ENCODE data around the gene NEURL1. TPM values are rescaled to one million over a fixed set of nuclear protein-coding genes. Genes with fewer than 3 reads are reported as not detected.

The NEURL1 gene
- total RNA-seq, 3 donors from 2014 or later, result 15.9 to 68.7 (median 42.9) TPM

DNA sequence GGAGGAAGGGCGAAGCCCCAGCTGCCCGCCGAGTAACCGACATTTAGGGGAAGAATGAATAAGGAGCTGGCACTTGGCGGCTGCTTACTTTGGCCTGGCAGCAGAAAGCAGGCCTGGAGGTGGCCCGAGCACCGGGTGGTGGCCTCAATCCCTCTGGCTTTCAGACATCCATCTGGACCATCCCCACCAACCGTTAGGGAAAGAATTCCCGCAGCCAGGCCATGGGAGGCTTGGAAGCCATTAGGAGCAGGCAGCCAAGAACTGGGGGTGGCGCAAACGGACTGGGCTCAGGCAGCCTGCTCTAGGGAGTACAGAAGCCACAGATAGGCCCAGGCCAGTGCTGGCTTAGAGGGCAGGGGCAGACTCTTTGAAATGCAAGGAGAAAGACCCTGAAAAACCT, 132.7 kb downstream of the NEURL1 start:
- Histone ChIP-seq H3K36me3 (ENCODE audit: low read depth) (no peaks in the 10 kb centered on the region), H3K4me1 (ENCODE audit: low read depth) (no peaks in the 10 kb centered on the region), H3K9me3 (no peaks in the 10 kb centered on the region), H3K4me3 (no peak overlapping the region)
- intact Hi-C loops (cut with DNase I, micrococcal nuclease), result no loop called here
- DNase-seq, result no peak
- ATAC-seq, result no peak
- TF ChIP-seq, protein P1, sequence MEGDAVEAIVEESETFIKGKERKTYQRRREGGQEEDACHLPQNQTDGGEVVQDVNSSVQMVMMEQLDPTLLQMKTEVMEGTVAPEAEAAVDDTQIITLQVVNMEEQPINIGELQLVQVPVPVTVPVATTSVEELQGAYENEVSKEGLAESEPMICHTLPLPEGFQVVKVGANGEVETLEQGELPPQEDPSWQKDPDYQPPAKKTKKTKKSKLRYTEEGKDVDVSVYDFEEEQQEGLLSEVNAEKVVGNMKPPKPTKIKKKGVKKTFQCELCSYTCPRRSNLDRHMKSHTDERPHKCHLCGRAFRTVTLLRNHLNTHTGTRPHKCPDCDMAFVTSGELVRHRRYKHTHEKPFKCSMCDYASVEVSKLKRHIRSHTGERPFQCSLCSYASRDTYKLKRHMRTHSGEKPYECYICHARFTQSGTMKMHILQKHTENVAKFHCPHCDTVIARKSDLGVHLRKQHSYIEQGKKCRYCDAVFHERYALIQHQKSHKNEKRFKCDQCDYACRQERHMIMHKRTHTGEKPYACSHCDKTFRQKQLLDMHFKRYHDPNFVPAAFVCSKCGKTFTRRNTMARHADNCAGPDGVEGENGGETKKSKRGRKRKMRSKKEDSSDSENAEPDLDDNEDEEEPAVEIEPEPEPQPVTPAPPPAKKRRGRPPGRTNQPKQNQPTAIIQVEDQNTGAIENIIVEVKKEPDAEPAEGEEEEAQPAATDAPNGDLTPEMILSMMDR (IDR thresholded peaks at IDR 0.05), result no peak

DNA sequence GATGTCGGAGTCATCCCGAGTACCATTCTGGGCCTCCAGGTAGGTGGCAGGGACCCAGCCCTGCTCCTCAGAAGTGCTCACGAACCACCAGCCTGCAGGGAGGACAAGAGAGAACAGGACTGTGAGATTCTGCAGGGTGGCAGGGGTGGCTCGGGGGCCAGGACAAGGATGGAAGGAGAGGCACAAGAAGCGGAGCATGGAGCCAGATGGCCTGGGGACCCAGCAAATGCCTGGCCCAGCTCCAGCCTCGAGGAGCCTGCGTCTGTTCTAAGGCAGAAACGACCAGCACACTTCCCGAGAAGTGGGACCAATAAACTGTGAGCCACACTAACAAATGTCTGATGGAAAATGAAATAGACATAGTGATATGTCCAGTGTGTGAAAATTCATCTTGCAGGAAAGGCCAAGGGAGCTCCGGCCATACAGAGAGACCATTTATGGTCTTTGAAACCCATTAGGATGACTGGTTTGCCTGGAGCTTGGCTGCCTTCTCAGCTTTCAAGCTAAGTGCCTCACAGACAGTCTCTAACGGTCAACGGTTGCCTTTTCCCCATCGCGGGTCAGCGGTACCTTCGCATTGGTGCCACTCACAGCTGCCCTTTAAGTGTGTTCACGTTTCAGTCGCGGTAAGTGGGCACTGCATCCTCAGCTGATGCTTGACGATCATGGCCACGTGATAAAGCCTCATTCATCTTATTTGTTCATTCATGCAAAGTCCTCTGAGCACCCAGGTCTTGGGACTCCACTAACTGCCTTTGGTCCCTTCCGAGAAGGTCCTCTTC, 133.8 kb downstream of the NEURL1 start:
- intact Hi-C loops (cut with DNase I, micrococcal nuclease), result no loop called here
- Histone ChIP-seq H3K9me3 (no peaks in the 10 kb centered on the region), H3K4me1 (ENCODE audit: low read depth) (no peaks in the 10 kb centered on the region), H3K4me3 (no peak overlapping the region), H3K36me3 (ENCODE audit: low read depth) (no peaks in the 10 kb centered on the region)
- DNase-seq, result no peak
- ATAC-seq, result no peak
- TF ChIP-seq, protein P1 (IDR thresholded peaks at IDR 0.05), result no peak

DNA sequence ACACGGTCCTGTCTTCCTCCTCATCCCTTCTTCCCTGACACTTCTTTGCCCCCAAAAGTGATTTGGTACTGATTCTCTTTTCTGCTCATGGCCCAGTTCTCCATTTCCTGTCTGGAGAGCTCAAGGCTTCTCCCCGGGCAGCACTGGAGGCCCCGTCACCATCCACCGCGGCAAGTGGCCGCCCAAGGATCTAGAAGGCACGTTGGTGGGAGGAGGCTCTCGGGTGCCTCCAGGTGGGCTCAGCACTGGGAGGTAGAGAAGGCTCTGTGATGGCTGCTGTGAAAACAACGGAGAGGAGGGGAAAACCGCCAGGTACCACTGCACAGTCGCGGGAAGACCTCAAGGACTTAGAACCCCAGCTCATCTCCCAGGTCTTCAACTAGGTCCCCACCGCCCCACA, 134.4 kb downstream of the NEURL1 start:
- no peak for DNase-seq
- Histone ChIP-seq H3K9me3 (no peaks in the 10 kb centered on the region), H3K36me3 (ENCODE audit: low read depth) (no peaks in the 10 kb centered on the region), H3K4me3 (no peak overlapping the region), H3K4me1 (ENCODE audit: low read depth) (no peaks in the 10 kb centered on the region)
- TF ChIP-seq, protein P1 (IDR thresholded peaks at IDR 0.05), result no peak
- intact Hi-C loops (cut with DNase I, micrococcal nuclease), result no loop called here
- ATAC-seq, result no peak

DNA sequence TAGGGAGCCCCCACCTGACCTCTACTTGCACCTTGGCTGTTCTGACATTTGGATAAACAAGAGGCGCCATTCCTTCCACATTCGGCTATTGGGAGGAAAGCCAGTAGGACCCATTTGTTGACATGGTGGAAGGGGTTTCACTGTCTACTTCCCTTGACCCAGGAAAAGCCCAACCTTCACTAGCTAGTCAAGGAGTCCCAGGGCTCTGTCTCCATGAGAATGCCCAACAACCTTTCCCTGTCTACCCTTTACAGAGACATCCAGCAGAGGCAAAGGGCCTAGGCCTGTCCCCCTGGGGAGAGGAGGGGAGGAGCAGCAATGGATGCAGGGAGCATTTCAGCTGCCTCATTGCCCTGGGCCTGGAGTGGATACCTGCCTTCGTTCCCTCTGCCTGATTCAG, 136.1 kb downstream of the NEURL1 start:
- TF ChIP-seq, protein P1 (IDR thresholded peaks at IDR 0.05), result no peak
- ATAC-seq, result no peak
- intact Hi-C loops (cut with DNase I, micrococcal nuclease), result no loop called here
- Histone ChIP-seq H3K9me3 (no peaks in the 10 kb centered on the region), H3K36me3 (ENCODE audit: low read depth) (no peaks in the 10 kb centered on the region), H3K4me3 (no peak overlapping the region), H3K4me1 (ENCODE audit: low read depth) (no peaks in the 10 kb centered on the region)
- peak in 1 of 3 donors; percentile 22 for DNase-seq

DNA sequence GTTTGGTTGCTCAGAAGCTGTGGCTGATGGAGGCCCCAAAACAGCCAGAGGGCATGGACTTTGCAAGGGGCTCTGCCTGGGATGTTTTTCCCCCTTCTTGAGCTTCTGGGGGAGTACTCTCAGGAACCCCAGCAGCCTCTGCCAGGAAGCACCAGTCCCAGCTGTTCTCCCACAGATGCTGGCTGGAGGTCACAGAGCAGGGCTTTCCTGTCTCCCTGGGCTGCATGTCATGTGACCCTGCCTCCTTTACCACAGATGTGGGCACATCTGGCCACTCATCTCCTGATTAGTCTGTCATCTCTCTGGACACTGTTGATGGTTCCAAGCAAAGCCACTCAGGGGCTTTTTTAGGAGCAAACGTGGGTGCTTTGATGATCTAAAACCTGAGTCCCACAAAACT, 136.7 kb downstream of the NEURL1 start:
- ATAC-seq (no peak), DNase-seq (peak in 1 of 3 donors; percentile 8)
- TF ChIP-seq, protein P1 (IDR thresholded peaks at IDR 0.05), result no peak
- H3K4me1 ChIP-seq (ENCODE audit: low read depth), result no peaks in the 10 kb centered on the region
- H3K4me3 ChIP-seq, result no peak overlapping the region
- H3K9me3 ChIP-seq, result no peaks in the 10 kb centered on the region
- H3K36me3 ChIP-seq (ENCODE audit: low read depth), result no peaks in the 10 kb centered on the region
- intact Hi-C loops (cut with DNase I, micrococcal nuclease), result no loop called here
